Rectal smooth muscle tissue (tissue), 1 donor: ENCODE data around the gene TMCO6.
"Not testable (repeated sequence)": the region's sequence is repeated elsewhere in the genome, so short reads cannot be mapped to it uniquely, and the experiment has no call there.

ENCODE experiments used
- H3K27ac ChIP-seq: one replicate; pipeline ENCODE4 v1.7.0; 2013; ENCODE audit warnings: low read depth, low read length, inconsistent platforms
- H3K27me3 ChIP-seq: one replicate; pipeline ENCODE4 v1.7.0; 2013; ENCODE audit warnings: low read length; ENCODE audit not compliant: control insufficient read depth, insufficient read depth
- H3K36me3 ChIP-seq: one replicate; pipeline ENCODE4 v1.7.0; 2013; ENCODE audit warnings: low read length; ENCODE audit not compliant: control insufficient read depth, insufficient read depth
- H3K4me1 ChIP-seq: one replicate; pipeline ENCODE4 v1.7.0; 2013; ENCODE audit warnings: low read length; ENCODE audit not compliant: control insufficient read depth, insufficient read depth
- H3K4me3 ChIP-seq: one replicate; pipeline ENCODE4 v1.7.0; 2013; ENCODE audit warnings: low read length
- H3K9ac ChIP-seq: one replicate; pipeline ENCODE4 v1.7.0; 2013; ENCODE audit warnings: low read length

The TMCO6 gene

GRCh38 chr5:140664030-140664358 lies 24.7 kb downstream of the TMCO6 start:
- no peak overlapping the region for H3K9ac ChIP-seq
- peak overlapping the region; percentile 96 for H3K4me3 ChIP-seq
- peak overlapping the region; percentile 94 for H3K27ac ChIP-seq
- H3K4me1 ChIP-seq, result no peaks in the 10 kb centered on the region
- H3K36me3 ChIP-seq, result peaks cover 39% of the 10 kb centered on the region
- no peaks in the 10 kb centered on the region for H3K27me3 ChIP-seq

GRCh38 chr5:140664359-140665119 lies 25.3 kb downstream of the TMCO6 start, which contains the start of gene WDR55:
Gene WDR55, plus strand, starts transcription at chr5:140664904. Its CDS starts 9 bp downstream, at chr5:140664913.
- peak within 1 kb of the TSS; percentile 94 for H3K27ac ChIP-seq
- peaks cover 40% of the 10 kb centered on the region for H3K36me3 ChIP-seq
- H3K4me1 ChIP-seq, result no peaks in the 10 kb centered on the region
- peak within 1 kb of the TSS; percentile 96 for H3K4me3 ChIP-seq
- H3K27me3 ChIP-seq, result no peaks in the 10 kb centered on the region
- peak within 1 kb of the TSS; percentile 98 for H3K9ac ChIP-seq

GRCh38 chr5:140671035-140671434 lies 31.8 kb downstream of the TMCO6 start:
- H3K27ac ChIP-seq, H3K4me3 ChIP-seq, H3K9ac ChIP-seq, H3K27me3 ChIP-seq, H3K4me1 ChIP-seq: not testable (repeated sequence)
- peaks cover 41% of the 10 kb centered on the region for H3K36me3 ChIP-seq

GRCh38 chr5:140671472-140672125 lies 32.3 kb downstream of the TMCO6 start:
- no peak overlapping the region for H3K9ac ChIP-seq
- H3K4me1 ChIP-seq, result no peaks in the 10 kb centered on the region
- no peaks in the 10 kb centered on the region for H3K27me3 ChIP-seq
- H3K4me3 ChIP-seq, result no peak overlapping the region
- H3K36me3 ChIP-seq, result peaks cover 46% of the 10 kb centered on the region
- H3K27ac ChIP-seq, result no peak overlapping the region

GRCh38 chr5:140672455-140673186 lies 33.4 kb downstream of the TMCO6 start:
- Histone ChIP-seq H3K27me3 (no peaks in the 10 kb centered on the region), H3K27ac (no peak overlapping the region), H3K9ac (no peak overlapping the region), H3K36me3 (peaks cover 54% of the 10 kb centered on the region), H3K4me3 (peak overlapping the region; percentile 22), H3K4me1 (no peaks in the 10 kb centered on the region)

GRCh38 chr5:140673187-140673976 lies 34.1 kb downstream of the TMCO6 start, which contains the start of gene DND1:
Gene DND1, minus strand, starts transcription at chr5:140673576. Its CDS starts 34 bp downstream, at chr5:140673542.
- H3K36me3 ChIP-seq, result peaks cover 48% of the 10 kb centered on the region
- H3K9ac ChIP-seq, result no peak within 1 kb of the TSS
- peak within 1 kb of the TSS; percentile 22 for H3K4me3 ChIP-seq
- H3K27me3 ChIP-seq, result no peaks in the 10 kb centered on the region
- H3K27ac ChIP-seq, result no peak within 1 kb of the TSS
- H3K4me1 ChIP-seq, result no peaks in the 10 kb centered on the region

- no peak overlapping the region for H3K9ac ChIP-seq
- peaks cover 40% of the 10 kb centered on the region for H3K36me3 ChIP-seq
- no peak overlapping the region for H3K4me3 ChIP-seq
- no peak overlapping the region for H3K27ac ChIP-seq
- H3K27me3 ChIP-seq, result no peaks in the 10 kb centered on the region
- no peaks in the 10 kb centered on the region for H3K4me1 ChIP-seq
Measured at GRCh38 chr5:140674211-140674610, 35.0 kb downstream of the TMCO6 start.

GRCh38 chr5:140674629-140675028 lies 35.4 kb downstream of the TMCO6 start:
- no peak overlapping the region for H3K9ac ChIP-seq

GRCh38 chr5:140677947-140678346 lies 38.7 kb downstream of the TMCO6 start:
- no peaks in the 10 kb centered on the region for H3K4me1 ChIP-seq
- H3K27ac ChIP-seq, result no peak overlapping the region
- H3K27me3 ChIP-seq, result no peaks in the 10 kb centered on the region
- H3K4me3 ChIP-seq, result no peak overlapping the region
- H3K36me3 ChIP-seq, result peaks cover 39% of the 10 kb centered on the region
- no peak overlapping the region for H3K9ac ChIP-seq

More at GRCh38 chr5:140674629-140675028, 35.4 kb downstream of the TMCO6 start:
- H3K36me3 ChIP-seq, result peaks cover 36% of the 10 kb centered on the region
- no peak overlapping the region for H3K27ac ChIP-seq
- H3K27me3 ChIP-seq, result no peaks in the 10 kb centered on the region
- H3K4me1 ChIP-seq, result no peaks in the 10 kb centered on the region
- no peak overlapping the region for H3K4me3 ChIP-seq

GRCh38 chr5:140678993-140679392 lies 39.7 kb downstream of the TMCO6 start:
- peaks cover 40% of the 10 kb centered on the region for H3K36me3 ChIP-seq
- H3K9ac ChIP-seq, result no peak overlapping the region
- H3K27ac ChIP-seq, result no peak overlapping the region
- H3K4me3 ChIP-seq, result no peak overlapping the region
- no peaks in the 10 kb centered on the region for H3K27me3 ChIP-seq
- no peaks in the 10 kb centered on the region for H3K4me1 ChIP-seq

- H3K36me3 ChIP-seq, result peaks cover 7% of the 10 kb centered on the region
- H3K27ac ChIP-seq, result peak overlapping the region; percentile 80
- H3K4me1 ChIP-seq, result peaks cover 12% of the 10 kb centered on the region
- H3K9ac ChIP-seq, result peak overlapping the region; percentile 93
- H3K27me3 ChIP-seq, result no peaks in the 10 kb centered on the region
- peak overlapping the region; percentile 98 for H3K4me3 ChIP-seq
Measured at GRCh38 chr5:140690376-140690932, 51.2 kb downstream of the TMCO6 start.
